Heart left ventricle (tissue), 13 donors: ENCODE results near the gene MPST.

Experiments
- CTCF ChIP-seq, 12 donors: fragments of 200-600 bp; sonication (generic) in 4 of 12; IDR thresholded peaks; one replicate each; pipeline versions ENCODE4 v1.5.0 to v1.8.0; 2018 to 2022; ENCODE audit warnings: antibody characterized with exemption in 12 of 12, mild to moderate bottlenecking in 5 of 12
- POLR2A ChIP-seq, 2 donors: fragments of 450-650 bp; IDR thresholded peaks; one replicate each; pipeline ENCODE4 v1.6.1; 2017; ENCODE audit warnings: antibody characterized with exemption in 2 of 2, mild to moderate bottlenecking in 2 of 2, moderate library complexity in 2 of 2
- donor health status: ischemic (EF 13 %, LVEDD 7.1; RV severe dilation, severe dysfunction).
- donor health status: DM: no; HTN: yes; CAD: no.
- donor health status: DM: no; HTN: no; CAD: no.
- donor health status: ischemic (EF 25% LVEDD 6.9; RV normal size, moderate dysfunction).
- donor health status: ischemic (EF 25% LVEDD 5.7; RV mildly dilated, moderate dysfunction).
- donor health status: ischemic (EF 35%, LVEDD 5.7; RV mildly dilated, moderate dysfunction).
- donor health status: nonischemic (EF 11% LVEDD 7.7; RV severe dilation, severe dysfunction).
- donor health status: DM: yes; HTN: yes; CAD: no.
- donor health status: PGD.
- donor health status: ischemic (EF 29% LVEDD 5.4; RV normal size, mild dysfunction).
- donor health status: nonischemic (EF 23%, LVEDD 6.1; RV moderate dilation, normal function).

- TF ChIP-seq CTCF (IDR thresholded peaks at IDR 0.05), result no peak
- no peak for TF ChIP-seq POLR2A (IDR thresholded peaks at IDR 0.05)
These were observed 11.9 kb upstream of the MPST start for GRCh38 chr22:37007651-37008050.
